Measurements from ENCODE around the gene CASP5. TPM values are rescaled to one million over a fixed set of nuclear protein-coding genes. Genes with fewer than 3 reads are reported as not detected.
"Not testable (repeated sequence)": the region's sequence is repeated elsewhere in the genome, so short reads cannot be mapped to it uniquely, and the experiment has no call there.

The CASP5 gene
- polyA plus RNA-seq, 2 of the 4 experiments (the other 2 are of a cell fraction), result not detected

DNA sequence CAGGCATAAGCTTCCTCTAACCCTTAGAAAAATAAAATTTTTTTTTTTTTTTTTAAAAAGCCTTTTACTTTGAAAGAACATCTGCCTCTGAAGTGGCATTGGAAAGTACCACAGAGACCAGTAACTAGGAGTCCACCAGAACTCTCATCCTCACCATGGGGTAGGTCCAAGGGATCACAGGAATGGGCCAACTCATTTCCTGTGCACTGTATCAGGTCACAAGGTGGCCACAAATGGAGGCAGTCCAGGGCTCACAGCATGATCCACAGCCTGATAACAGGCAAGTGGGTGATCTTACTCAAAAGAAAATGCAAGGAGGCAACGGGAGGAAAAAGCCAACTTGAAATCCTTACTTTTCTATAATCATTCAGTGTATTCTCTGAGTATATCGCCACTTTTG is 46.8 kb upstream of the CASP5 start:
- H3K27ac ChIP-seq; FAIRE-seq; H3K4me1 ChIP-seq; CTCF ChIA-PET; H3K9me3 ChIP-seq; ATAC-seq; H3K4me2 ChIP-seq; H3K4me3 ChIP-seq; DNase-seq (ENCODE audit: low read depth in 1 of 2, low spot score in 1 of 2); POLR2A ChIA-PET: not testable (repeated sequence)
- 30% methylated on average over 2 of the region's 2 CpGs for WGBS (ENCODE audit: missing lambda C conversion rate)

DNA sequence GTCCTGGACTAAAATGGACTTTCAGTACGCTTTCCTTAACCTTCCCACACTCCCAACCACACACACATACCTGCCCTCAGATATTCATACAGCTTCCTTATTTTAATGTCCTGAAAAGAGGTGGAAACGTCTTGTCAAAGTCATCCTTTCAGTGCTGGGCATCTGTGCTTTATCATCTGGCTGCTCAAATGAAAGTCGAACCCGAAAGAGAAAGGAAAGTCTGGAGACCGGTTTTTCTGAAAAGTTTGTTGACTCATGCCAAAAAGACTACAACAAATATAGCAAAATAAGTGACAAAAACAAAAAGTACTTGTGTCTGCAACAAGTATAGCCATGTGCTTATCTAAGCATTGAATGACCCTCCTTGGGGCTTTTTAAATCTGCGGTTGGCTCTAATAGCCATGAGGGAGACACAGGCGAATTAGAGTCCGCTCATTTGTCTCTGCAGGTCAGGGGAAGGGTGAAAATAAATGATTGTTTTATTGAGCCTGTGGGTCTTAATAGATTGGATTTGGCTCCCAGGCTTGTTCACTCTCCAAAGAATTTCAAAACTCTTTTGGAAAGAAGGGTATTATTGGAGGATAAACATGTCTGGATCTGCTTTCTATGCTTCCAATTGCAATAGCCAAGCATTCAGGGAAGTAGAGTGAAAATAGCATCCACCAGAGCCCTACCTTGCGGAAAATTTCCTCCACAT is 40.4 kb upstream of the CASP5 start:
- CTCF ChIA-PET; H3K4me3 ChIP-seq; DNase-seq (ENCODE audit: low read depth in 1 of 2, low spot score in 1 of 2); H3K27ac ChIP-seq; H3K9me3 ChIP-seq; ATAC-seq; POLR2A ChIA-PET; H3K4me2 ChIP-seq; FAIRE-seq; H3K4me1 ChIP-seq: not testable (repeated sequence)
- 55% methylated on average over 9 of the region's 9 CpGs for WGBS (ENCODE audit: missing lambda C conversion rate)

DNA sequence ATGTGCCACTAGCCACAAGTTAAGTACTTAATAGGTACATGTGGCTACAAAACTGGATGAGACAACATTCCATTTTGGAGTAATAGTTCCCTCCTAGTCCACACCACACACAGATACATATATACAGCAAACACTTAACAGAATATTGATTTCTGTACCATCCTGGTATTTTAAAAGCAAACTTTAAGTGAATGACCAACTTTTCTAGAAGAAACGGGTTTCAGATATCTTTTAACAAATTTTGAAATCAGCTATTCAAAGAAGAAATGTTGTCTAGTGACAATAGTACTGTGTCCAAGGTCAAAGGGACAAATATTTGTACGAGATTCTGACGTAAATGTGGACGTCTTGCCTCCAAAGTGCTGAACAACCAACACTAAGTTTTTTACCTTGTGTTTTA is 34.5 kb upstream of the CASP5 start:
- CTCF ChIA-PET, result no interaction called here
- DNase-seq (ENCODE audit: low read depth in 1 of 2, low spot score in 1 of 2) (no peak), ATAC-seq (no peak), FAIRE-seq (no peak)
- no peak for TF ChIP-seq EP300 (IDR thresholded peaks at IDR 0.05)
- TF ChIP-seq TFCP2L1 (CRISPR knock-in tag; IDR thresholded peaks at IDR 0.05), result no peak
- no peak for TF ChIP-seq MAZ (IDR thresholded peaks at IDR 0.05; ENCODE audit: borderline replicate concordance, low read depth, low read length)
- no peak for TF ChIP-seq FOSB (CRISPR knock-in tag; IDR thresholded peaks at IDR 0.05)
- no peak for TF ChIP-seq JUNB (IDR thresholded peaks at IDR 0.05)
- no peak for TF ChIP-seq NPAS2 (CRISPR knock-in tag; IDR thresholded peaks at IDR 0.05; ENCODE audit: borderline replicate concordance)
- TF ChIP-seq, protein P1, sequence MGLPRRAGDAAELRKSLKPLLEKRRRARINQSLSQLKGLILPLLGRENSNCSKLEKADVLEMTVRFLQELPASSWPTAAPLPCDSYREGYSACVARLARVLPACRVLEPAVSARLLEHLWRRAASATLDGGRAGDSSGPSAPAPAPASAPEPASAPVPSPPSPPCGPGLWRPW (IDR thresholded peaks at IDR 0.05), result no peak
- no peak for TF ChIP-seq FOSL2 (IDR thresholded peaks at IDR 0.05)
- no peak for TF ChIP-seq FOSL2 (CRISPR knock-in tag; IDR thresholded peaks at IDR 0.05)
- TF ChIP-seq, protein P2, sequence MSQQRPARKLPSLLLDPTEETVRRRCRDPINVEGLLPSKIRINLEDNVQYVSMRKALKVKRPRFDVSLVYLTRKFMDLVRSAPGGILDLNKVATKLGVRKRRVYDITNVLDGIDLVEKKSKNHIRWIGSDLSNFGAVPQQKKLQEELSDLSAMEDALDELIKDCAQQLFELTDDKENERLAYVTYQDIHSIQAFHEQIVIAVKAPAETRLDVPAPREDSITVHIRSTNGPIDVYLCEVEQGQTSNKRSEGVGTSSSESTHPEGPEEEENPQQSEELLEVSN (IDR thresholded peaks at IDR 0.05; ENCODE audit: borderline replicate concordance, low read depth), result no peak
- TF ChIP-seq, protein P3, sequence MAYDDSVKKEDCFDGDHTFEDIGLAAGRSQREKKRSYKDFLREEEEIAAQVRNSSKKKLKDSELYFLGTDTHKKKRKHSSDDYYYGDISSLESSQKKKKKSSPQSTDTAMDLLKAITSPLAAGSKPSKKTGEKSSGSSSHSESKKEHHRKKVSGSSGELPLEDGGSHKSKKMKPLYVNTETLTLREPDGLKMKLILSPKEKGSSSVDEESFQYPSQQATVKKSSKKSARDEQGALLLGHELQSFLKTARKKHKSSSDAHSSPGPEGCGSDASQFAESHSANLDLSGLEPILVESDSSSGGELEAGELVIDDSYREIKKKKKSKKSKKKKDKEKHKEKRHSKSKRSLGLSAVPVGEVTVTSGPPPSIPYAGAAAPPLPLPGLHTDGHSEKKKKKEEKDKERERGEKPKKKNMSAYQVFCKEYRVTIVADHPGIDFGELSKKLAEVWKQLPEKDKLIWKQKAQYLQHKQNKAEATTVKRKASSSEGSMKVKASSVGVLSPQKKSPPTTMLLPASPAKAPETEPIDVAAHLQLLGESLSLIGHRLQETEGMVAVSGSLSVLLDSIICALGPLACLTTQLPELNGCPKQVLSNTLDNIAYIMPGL (CRISPR knock-in tag; IDR thresholded peaks at IDR 0.05; ENCODE audit: borderline replicate concordance), result no peak
- no peak for TF ChIP-seq MYC (IDR thresholded peaks at IDR 0.05; ENCODE audit: borderline replicate concordance, low read length)
- TF ChIP-seq HDAC2 (IDR thresholded peaks at IDR 0.05), result no peak
- TF ChIP-seq, protein P4, sequence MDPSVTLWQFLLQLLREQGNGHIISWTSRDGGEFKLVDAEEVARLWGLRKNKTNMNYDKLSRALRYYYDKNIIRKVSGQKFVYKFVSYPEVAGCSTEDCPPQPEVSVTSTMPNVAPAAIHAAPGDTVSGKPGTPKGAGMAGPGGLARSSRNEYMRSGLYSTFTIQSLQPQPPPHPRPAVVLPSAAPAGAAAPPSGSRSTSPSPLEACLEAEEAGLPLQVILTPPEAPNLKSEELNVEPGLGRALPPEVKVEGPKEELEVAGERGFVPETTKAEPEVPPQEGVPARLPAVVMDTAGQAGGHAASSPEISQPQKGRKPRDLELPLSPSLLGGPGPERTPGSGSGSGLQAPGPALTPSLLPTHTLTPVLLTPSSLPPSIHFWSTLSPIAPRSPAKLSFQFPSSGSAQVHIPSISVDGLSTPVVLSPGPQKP (IDR thresholded peaks at IDR 0.05; ENCODE audit: low read depth, low read length), result no peak
- Histone ChIP-seq H3K4me2 (no peak overlapping the region), H3K9me3 (no peaks in the 10 kb centered on the region), H3K4me3 (no peak overlapping the region), H3K4me1 (no peaks in the 10 kb centered on the region), H3K27ac (no peak overlapping the region)
- POLR2A ChIA-PET, result no interaction called here
- 28% methylated on average over 4 of the region's 4 CpGs for WGBS (ENCODE audit: missing lambda C conversion rate)

DNA sequence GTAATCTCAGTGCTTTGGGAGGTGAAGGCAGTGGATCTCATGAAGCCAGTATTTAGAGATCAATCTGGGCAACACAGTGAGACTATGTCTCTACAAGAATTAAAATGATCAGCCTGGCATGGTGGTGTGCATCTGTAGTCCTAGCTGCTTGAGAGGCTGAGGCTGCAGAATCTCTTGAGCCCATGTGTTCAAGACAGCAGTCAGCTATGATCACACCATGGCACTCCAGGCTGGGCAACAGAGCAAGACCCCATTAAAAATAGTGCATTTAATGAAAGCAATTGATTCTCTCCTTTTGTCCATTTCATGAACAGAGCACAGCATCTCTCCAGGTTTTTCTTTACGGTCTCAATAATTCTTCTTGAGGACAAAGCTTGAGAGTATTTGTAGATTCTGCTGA is 33.5 kb upstream of the CASP5 start:
- CTCF ChIA-PET, result no interaction called here
- 90% methylated on average over 1 of the region's 1 CpG for WGBS (ENCODE audit: missing lambda C conversion rate)
- no peak for ATAC-seq

More for the DNA sequence above, 33.5 kb upstream of the CASP5 start:
- no peak for DNase-seq (ENCODE audit: low read depth in 1 of 2, low spot score in 1 of 2)
- no peak overlapping the region for H3K27ac ChIP-seq
- POLR2A ChIA-PET, result no interaction called here
- H3K9me3 ChIP-seq, result no peaks in the 10 kb centered on the region
- no peak overlapping the region for H3K4me3 ChIP-seq
- FAIRE-seq, result no peak
- H3K4me1 ChIP-seq, result no peaks in the 10 kb centered on the region
- H3K4me2 ChIP-seq, result no peak overlapping the region
- no peak for TF ChIP-seq ESRRA (IDR thresholded peaks at IDR 0.05; ENCODE audit: borderline replicate concordance, low read length)
- TF ChIP-seq FOSB (CRISPR knock-in tag; IDR thresholded peaks at IDR 0.05), result no peak
- TF ChIP-seq, protein P5, sequence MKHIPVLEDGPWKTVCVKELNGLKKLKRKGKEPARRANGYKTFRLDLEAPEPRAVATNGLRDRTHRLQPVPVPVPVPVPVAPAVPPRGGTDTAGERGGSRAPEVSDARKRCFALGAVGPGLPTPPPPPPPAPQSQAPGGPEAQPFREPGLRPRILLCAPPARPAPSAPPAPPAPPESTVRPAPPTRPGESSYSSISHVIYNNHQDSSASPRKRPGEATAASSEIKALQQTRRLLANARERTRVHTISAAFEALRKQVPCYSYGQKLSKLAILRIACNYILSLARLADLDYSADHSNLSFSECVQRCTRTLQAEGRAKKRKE (CRISPR knock-in tag; IDR thresholded peaks at IDR 0.05; ENCODE audit: low read depth), result no peak

Measured in A549 (cell line).